Osteoblast (primary cell): ENCODE data around the gene TNFSF12. TPM values are rescaled to one million over a fixed set of nuclear protein-coding genes. Genes with fewer than 3 reads are reported as not detected.

Source experiments
- DNase-seq: peaks from one replicate; pipeline ENCODE4 v3.0.0; 2011; ENCODE audit warnings: low spot score, mixed read lengths; ENCODE audit not compliant: insufficient read length; ENCODE audit errors: missing footprints
- H2AFZ ChIP-seq: 2 replicates; pipeline ENCODE4 v1.6.0; 2011; ENCODE audit warnings: mild to moderate bottlenecking, low read length
- H3K27ac ChIP-seq: 2 replicates; pipeline ENCODE4 v1.5.1; 2011; ENCODE audit warnings: mild to moderate bottlenecking, low read depth, low read length, moderate library complexity
- H3K27me3 ChIP-seq: 2 replicates; pipeline ENCODE4 v1.6.0; 2012; ENCODE audit warnings: mild to moderate bottlenecking, control low read depth, inconsistent platforms, low read length, moderate library complexity; ENCODE audit not compliant: insufficient read depth
- H3K36me3 ChIP-seq: 2 replicates; pipeline ENCODE4 v1.5.1; 2011; ENCODE audit warnings: mild to moderate bottlenecking, low read length, control low read depth, moderate library complexity; ENCODE audit not compliant: insufficient read depth
- H3K4me1 ChIP-seq: 2 replicates; pipeline ENCODE4 v1.5.1; 2011; ENCODE audit warnings: mild to moderate bottlenecking, low read length, control low read depth, moderate library complexity; ENCODE audit not compliant: insufficient read depth
- H3K4me2 ChIP-seq: 2 replicates; pipeline ENCODE4 v1.6.0; 2011; ENCODE audit warnings: mild to moderate bottlenecking, low read length; ENCODE audit not compliant: insufficient read depth
- H3K4me3 ChIP-seq: fragments of 200-600 bp; sonication (generic); 3 replicates; pipeline ENCODE4 v1.5.1; 2012; ENCODE audit warnings: mild to moderate bottlenecking, low read length, inconsistent platforms; ENCODE audit not compliant: insufficient read depth
- H3K79me2 ChIP-seq: 2 replicates; pipeline ENCODE4 v1.6.0; 2012; ENCODE audit warnings: mild to moderate bottlenecking, low read length, control low read depth, inconsistent platforms; ENCODE audit not compliant: insufficient read depth
- H3K9me3 ChIP-seq: 2 replicates; pipeline ENCODE4 v1.5.1; 2011; ENCODE audit warnings: low read depth, low read length, control low read depth
- H4K20me1 ChIP-seq: 2 replicates; pipeline ENCODE4 v1.6.0; 2012; ENCODE audit warnings: mild to moderate bottlenecking, low read length, control low read depth; ENCODE audit not compliant: insufficient read depth
- CTCF ChIP-seq: IDR thresholded peaks from 2 replicates; pipeline ENCODE4 v1.5.1; 2011; ENCODE audit warnings: mild to moderate bottlenecking, low read depth, low read length, moderate library complexity; ENCODE audit errors: extremely low read depth
- total RNA-seq: library from RNA; depleted of rRNA; stranded (reverse); fragments of >200 nt; gene quantifications from 2 replicates; pipeline ENCODE4 v1.2.3, GENCODE V29; 2012

TNFSF12 gene
- total RNA-seq, 1 donor, result 11.2 TPM

GRCh38 chr17:7541074-7541621, 7.7 kb upstream of the TNFSF12 start:
- H3K27ac ChIP-seq, result no peak overlapping the region
- TF ChIP-seq CTCF, result no peak

GRCh38 chr17:7544911-7545310, 3.9 kb upstream of the TNFSF12 start:
- no peaks in the 10 kb centered on the region for H3K9me3 ChIP-seq
- no peak overlapping the region for H3K27ac ChIP-seq
- H3K4me1 ChIP-seq, result peaks cover 10% of the 10 kb centered on the region
- H4K20me1 ChIP-seq, result no peaks in the 10 kb centered on the region
- H2AFZ ChIP-seq, result no peak overlapping the region
- H3K27me3 ChIP-seq, result peaks cover 15% of the 10 kb centered on the region
- H3K4me3 ChIP-seq, result no peak overlapping the region
- H3K4me2 ChIP-seq, result no peak overlapping the region
- DNase-seq, result peak; percentile 18
- no peaks in the 10 kb centered on the region for H3K36me3 ChIP-seq
- H3K79me2 ChIP-seq, result no peaks in the 10 kb centered on the region
- TF ChIP-seq CTCF, result no peak

More at GRCh38 chr17:7541074-7541621, 7.7 kb upstream of the TNFSF12 start:
- Histone ChIP-seq H3K27me3 (peaks cover 15% of the 10 kb centered on the region), H3K4me1 (peaks cover 3% of the 10 kb centered on the region), H3K4me2 (no peak overlapping the region), H4K20me1 (no peaks in the 10 kb centered on the region), H3K4me3 (no peak overlapping the region), H3K79me2 (no peaks in the 10 kb centered on the region), H3K9me3 (peaks cover 10% of the 10 kb centered on the region), H2AFZ (no peak overlapping the region), H3K36me3 (no peaks in the 10 kb centered on the region)
- DNase-seq, result no peak

- H3K4me3 ChIP-seq, result peak overlapping the region; percentile 80
- H3K79me2 ChIP-seq, result no peaks in the 10 kb centered on the region
- H3K27ac ChIP-seq, result no peak overlapping the region
- TF ChIP-seq CTCF, result no peak
- H2AFZ ChIP-seq, result peak overlapping the region; percentile 75
- no peaks in the 10 kb centered on the region for H3K27me3 ChIP-seq
- H4K20me1 ChIP-seq, result no peaks in the 10 kb centered on the region
- no peaks in the 10 kb centered on the region for H3K9me3 ChIP-seq
- H3K4me1 ChIP-seq, result peaks cover 10% of the 10 kb centered on the region
- H3K36me3 ChIP-seq, result no peaks in the 10 kb centered on the region
- DNase-seq, result peak; percentile 58
- H3K4me2 ChIP-seq, result peak overlapping the region; percentile 88
Observed at GRCh38 chr17:7549401-7550055, 670 bp downstream of the TNFSF12 start.

GRCh38 chr17:7550344-7550743, 1.5 kb downstream of the TNFSF12 start:
- TF ChIP-seq CTCF, result no peak
- H3K27me3 ChIP-seq, result no peaks in the 10 kb centered on the region
- H3K27ac ChIP-seq, result no peak overlapping the region
- H3K4me2 ChIP-seq, result no peak overlapping the region
- H3K36me3 ChIP-seq, result no peaks in the 10 kb centered on the region
- DNase-seq, result no peak
- H3K9me3 ChIP-seq, result no peaks in the 10 kb centered on the region
- no peaks in the 10 kb centered on the region for H3K79me2 ChIP-seq
- peaks cover 10% of the 10 kb centered on the region for H3K4me1 ChIP-seq
- H4K20me1 ChIP-seq, result no peaks in the 10 kb centered on the region
- no peak overlapping the region for H2AFZ ChIP-seq
- H3K4me3 ChIP-seq, result no peak overlapping the region
